ENCODE results near the gene POSTN. TPM values are rescaled to one million over a fixed set of nuclear protein-coding genes. Genes with fewer than 3 reads are reported as not detected.

POSTN gene
- total and polyA plus RNA-seq, 4 donors: 1.0 to 10.9 (median 1.3) TPM

DNA sequence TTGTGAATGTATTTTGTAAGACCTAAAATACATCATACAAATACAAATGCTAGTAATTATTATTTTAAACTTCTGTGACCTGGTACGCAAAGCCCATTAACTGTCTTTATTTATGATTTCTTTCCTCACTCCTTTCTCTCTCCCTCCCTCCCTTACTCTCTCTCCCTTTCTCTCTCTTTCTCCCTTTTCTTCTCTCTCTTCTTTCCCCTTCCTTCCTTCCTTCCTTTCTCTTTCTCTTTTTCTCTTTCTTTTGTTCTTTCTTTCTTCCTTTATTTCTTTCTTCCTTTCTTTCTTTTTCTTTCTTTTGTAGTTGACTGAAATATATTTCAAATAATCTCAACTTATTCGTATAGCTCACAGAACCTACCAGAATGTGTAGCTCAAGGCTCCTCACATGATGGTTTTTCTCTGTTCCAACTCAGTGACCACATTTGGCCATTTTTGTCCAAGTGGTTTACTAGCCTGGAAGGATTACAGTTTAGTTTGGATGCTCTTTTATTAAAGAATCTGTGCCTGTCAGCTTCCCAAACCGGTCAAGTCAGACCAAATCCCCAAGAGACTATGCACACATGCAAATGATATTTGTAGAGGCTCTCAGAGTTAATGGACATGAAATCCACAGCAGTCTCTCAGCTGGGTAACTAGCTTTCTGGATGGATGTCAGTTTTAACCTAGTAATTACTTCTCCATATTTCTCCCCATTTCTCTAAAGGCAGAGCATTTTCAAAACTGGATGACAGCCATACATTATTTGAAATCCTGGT, 71.7 kb downstream of the POSTN start:
- no peak for DNase-seq (ENCODE audit: low spot score)
- no peak overlapping the region for H3K9ac ChIP-seq (ENCODE audit: low read depth in 1 of 2, low read length in 2 of 2)
- no peak overlapping the region for H3K27ac ChIP-seq (ENCODE audit: low read depth in 1 of 2, low read length in 2 of 2)
- H3K27me3 ChIP-seq (ENCODE audit: control insufficient read depth in 4 of 4, insufficient read depth in 4 of 4, low read length in 3 of 4): no peaks in the 10 kb centered on the region
- peaks cover 2 to 6% (median 4%) of the 10 kb centered on the region in 4 donors for H3K9me3 ChIP-seq (ENCODE audit: control insufficient read depth in 4 of 4, low read length in 3 of 4)
- TF ChIP-seq, protein P1, sequence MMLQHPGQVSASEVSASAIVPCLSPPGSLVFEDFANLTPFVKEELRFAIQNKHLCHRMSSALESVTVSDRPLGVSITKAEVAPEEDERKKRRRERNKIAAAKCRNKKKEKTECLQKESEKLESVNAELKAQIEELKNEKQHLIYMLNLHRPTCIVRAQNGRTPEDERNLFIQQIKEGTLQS (IDR thresholded peaks at IDR 0.05): no peak
- TF ChIP-seq RXRA (IDR thresholded peaks at IDR 0.05) (no peak), YY1 (IDR thresholded peaks at IDR 0.05) (no peak), NR2F2 (IDR thresholded peaks at IDR 0.05) (no peak), RAD21 (IDR thresholded peaks at IDR 0.05) (no peak), EGR1 (IDR thresholded peaks at IDR 0.05; ENCODE audit: low read depth in 2 of 2) (no peak), SP1 (IDR thresholded peaks at IDR 0.05) (no peak), FOXA2 (IDR thresholded peaks at IDR 0.05) (no peak), TAF1 (conservative IDR thresholded peaks at IDR 0.05) (no peak), HNF4G (IDR thresholded peaks at IDR 0.05) (no peak), JUND (IDR thresholded peaks at IDR 0.05) (no peak), GABPA (IDR thresholded peaks at IDR 0.05 in 1 of 2, conservative IDR thresholded peaks at IDR 0.05 in 1 of 2) (no peak)
- TF ChIP-seq, protein P2, sequence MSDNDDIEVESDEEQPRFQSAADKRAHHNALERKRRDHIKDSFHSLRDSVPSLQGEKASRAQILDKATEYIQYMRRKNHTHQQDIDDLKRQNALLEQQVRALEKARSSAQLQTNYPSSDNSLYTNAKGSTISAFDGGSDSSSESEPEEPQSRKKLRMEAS (IDR thresholded peaks at IDR 0.05): no peak
- TF ChIP-seq, protein P3, sequence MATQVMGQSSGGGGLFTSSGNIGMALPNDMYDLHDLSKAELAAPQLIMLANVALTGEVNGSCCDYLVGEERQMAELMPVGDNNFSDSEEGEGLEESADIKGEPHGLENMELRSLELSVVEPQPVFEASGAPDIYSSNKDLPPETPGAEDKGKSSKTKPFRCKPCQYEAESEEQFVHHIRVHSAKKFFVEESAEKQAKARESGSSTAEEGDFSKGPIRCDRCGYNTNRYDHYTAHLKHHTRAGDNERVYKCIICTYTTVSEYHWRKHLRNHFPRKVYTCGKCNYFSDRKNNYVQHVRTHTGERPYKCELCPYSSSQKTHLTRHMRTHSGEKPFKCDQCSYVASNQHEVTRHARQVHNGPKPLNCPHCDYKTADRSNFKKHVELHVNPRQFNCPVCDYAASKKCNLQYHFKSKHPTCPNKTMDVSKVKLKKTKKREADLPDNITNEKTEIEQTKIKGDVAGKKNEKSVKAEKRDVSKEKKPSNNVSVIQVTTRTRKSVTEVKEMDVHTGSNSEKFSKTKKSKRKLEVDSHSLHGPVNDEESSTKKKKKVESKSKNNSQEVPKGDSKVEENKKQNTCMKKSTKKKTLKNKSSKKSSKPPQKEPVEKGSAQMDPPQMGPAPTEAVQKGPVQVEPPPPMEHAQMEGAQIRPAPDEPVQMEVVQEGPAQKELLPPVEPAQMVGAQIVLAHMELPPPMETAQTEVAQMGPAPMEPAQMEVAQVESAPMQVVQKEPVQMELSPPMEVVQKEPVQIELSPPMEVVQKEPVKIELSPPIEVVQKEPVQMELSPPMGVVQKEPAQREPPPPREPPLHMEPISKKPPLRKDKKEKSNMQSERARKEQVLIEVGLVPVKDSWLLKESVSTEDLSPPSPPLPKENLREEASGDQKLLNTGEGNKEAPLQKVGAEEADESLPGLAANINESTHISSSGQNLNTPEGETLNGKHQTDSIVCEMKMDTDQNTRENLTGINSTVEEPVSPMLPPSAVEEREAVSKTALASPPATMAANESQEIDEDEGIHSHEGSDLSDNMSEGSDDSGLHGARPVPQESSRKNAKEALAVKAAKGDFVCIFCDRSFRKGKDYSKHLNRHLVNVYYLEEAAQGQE (IDR thresholded peaks at IDR 0.05): no peak
- TF ChIP-seq, protein P4, sequence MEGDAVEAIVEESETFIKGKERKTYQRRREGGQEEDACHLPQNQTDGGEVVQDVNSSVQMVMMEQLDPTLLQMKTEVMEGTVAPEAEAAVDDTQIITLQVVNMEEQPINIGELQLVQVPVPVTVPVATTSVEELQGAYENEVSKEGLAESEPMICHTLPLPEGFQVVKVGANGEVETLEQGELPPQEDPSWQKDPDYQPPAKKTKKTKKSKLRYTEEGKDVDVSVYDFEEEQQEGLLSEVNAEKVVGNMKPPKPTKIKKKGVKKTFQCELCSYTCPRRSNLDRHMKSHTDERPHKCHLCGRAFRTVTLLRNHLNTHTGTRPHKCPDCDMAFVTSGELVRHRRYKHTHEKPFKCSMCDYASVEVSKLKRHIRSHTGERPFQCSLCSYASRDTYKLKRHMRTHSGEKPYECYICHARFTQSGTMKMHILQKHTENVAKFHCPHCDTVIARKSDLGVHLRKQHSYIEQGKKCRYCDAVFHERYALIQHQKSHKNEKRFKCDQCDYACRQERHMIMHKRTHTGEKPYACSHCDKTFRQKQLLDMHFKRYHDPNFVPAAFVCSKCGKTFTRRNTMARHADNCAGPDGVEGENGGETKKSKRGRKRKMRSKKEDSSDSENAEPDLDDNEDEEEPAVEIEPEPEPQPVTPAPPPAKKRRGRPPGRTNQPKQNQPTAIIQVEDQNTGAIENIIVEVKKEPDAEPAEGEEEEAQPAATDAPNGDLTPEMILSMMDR (IDR thresholded peaks at IDR 0.05; ENCODE audit: low read depth, low read length, missing input control): no peak
- TF ChIP-seq, protein P5, sequence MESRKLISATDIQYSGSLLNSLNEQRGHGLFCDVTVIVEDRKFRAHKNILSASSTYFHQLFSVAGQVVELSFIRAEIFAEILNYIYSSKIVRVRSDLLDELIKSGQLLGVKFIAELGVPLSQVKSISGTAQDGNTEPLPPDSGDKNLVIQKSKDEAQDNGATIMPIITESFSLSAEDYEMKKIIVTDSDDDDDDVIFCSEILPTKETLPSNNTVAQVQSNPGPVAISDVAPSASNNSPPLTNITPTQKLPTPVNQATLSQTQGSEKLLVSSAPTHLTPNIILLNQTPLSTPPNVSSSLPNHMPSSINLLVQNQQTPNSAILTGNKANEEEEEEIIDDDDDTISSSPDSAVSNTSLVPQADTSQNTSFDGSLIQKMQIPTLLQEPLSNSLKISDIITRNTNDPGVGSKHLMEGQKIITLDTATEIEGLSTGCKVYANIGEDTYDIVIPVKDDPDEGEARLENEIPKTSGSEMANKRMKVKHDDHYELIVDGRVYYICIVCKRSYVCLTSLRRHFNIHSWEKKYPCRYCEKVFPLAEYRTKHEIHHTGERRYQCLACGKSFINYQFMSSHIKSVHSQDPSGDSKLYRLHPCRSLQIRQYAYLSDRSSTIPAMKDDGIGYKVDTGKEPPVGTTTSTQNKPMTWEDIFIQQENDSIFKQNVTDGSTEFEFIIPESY (IDR thresholded peaks at IDR 0.05): no peak
- WGBS: 71% methylated on average over 3 of the region's 3 CpGs
- H3K4me3 ChIP-seq (ENCODE audit: low read depth in 1 of 3, low read length in 3 of 3): no peak overlapping the region
- no peaks in the 10 kb centered on the region for H3K36me3 ChIP-seq (ENCODE audit: control insufficient read depth in 4 of 4, insufficient read depth in 3 of 4, low read depth in 1 of 4, low read length in 3 of 4)
- H3K4me1 ChIP-seq (ENCODE audit: control insufficient read depth in 4 of 4, insufficient read depth in 4 of 4, low read length in 3 of 4): no peaks in the 10 kb centered on the region

All from liver (tissue), 9 donors.